ENCODE results near the gene CENPA. TPM values are rescaled to one million over a fixed set of nuclear protein-coding genes. Genes with fewer than 3 reads are reported as not detected.
"Not testable (repeated sequence)": the region's sequence is repeated elsewhere in the genome, so short reads cannot be mapped to it uniquely, and the experiment has no call there.

The CENPA gene
- total RNA-seq, 1 donor from 2014 or later = 55.0 TPM

- H3K4me1 Mint-ChIP-seq = peaks cover 59% of the 10 kb centered on the region
- TF ChIP-seq EZH2phosphoT487 (IDR thresholded peaks at IDR 0.05) (no peak), EZH2 (IDR thresholded peaks at IDR 0.05) (no peak)
- TF ChIP-seq, protein P1, sequence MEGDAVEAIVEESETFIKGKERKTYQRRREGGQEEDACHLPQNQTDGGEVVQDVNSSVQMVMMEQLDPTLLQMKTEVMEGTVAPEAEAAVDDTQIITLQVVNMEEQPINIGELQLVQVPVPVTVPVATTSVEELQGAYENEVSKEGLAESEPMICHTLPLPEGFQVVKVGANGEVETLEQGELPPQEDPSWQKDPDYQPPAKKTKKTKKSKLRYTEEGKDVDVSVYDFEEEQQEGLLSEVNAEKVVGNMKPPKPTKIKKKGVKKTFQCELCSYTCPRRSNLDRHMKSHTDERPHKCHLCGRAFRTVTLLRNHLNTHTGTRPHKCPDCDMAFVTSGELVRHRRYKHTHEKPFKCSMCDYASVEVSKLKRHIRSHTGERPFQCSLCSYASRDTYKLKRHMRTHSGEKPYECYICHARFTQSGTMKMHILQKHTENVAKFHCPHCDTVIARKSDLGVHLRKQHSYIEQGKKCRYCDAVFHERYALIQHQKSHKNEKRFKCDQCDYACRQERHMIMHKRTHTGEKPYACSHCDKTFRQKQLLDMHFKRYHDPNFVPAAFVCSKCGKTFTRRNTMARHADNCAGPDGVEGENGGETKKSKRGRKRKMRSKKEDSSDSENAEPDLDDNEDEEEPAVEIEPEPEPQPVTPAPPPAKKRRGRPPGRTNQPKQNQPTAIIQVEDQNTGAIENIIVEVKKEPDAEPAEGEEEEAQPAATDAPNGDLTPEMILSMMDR (IDR thresholded peaks at IDR 0.05) = no peak
- peaks cover 7% of the 10 kb centered on the region for H3K27me3 Mint-ChIP-seq (ENCODE audit: insufficient read depth, low read depth)
These were observed 25.4 kb downstream of the CENPA start for GRCh38 chr2:26811261-26811660.

GRCh38 chr2:26811791-26812694 is 26.2 kb downstream of the CENPA start:
- Mint-ChIP-seq H3K4me1 (peaks cover 66% of the 10 kb centered on the region), H3K9me3 (peaks cover 9% of the 10 kb centered on the region), H3K36me3 (peaks cover 4% of the 10 kb centered on the region), H3K27me3 (ENCODE audit: insufficient read depth, low read depth) (peaks cover 9% of the 10 kb centered on the region), H3K27ac (peak overlapping the region; percentile 42), H3K4me3 (peak overlapping the region; percentile 56)
- Histone ChIP-seq H3K4me3 (no peak overlapping the region), H4K20me1 (ENCODE audit: low read depth) (no peaks in the 10 kb centered on the region), H3K4me1 (peaks cover 23% of the 10 kb centered on the region), H3K9me3 (ENCODE audit: low read depth) (no peaks in the 10 kb centered on the region), H3F3A (ENCODE audit: low read depth) (no peaks in the 10 kb centered on the region), H3K4me2 (peak overlapping the region; percentile 55), H3K79me2 (ENCODE audit: low read depth) (no peaks in the 10 kb centered on the region), H3K27me3 (no peaks in the 10 kb centered on the region), H3K36me3 (no peaks in the 10 kb centered on the region), H3K9ac (no peak overlapping the region), H2AFZ (replicated peaks) (peak overlapping the region; percentile 63), H3K27ac (no peak overlapping the region)
- peak; percentile 61 for DNase-seq (ENCODE audit: low spot score)
- TF ChIP-seq EZH2 (IDR thresholded peaks at IDR 0.05) (no peak), EZH2phosphoT487 (IDR thresholded peaks at IDR 0.05) (no peak)
- TF ChIP-seq, protein P1 (IDR thresholded peaks at IDR 0.05) = no peak

More at GRCh38 chr2:26811261-26811660, 25.4 kb downstream of the CENPA start:
- H3K4me3 Mint-ChIP-seq = peak overlapping the region; percentile 33
- no peak for DNase-seq (ENCODE audit: low spot score)
- Histone ChIP-seq H3K27me3 (no peaks in the 10 kb centered on the region), H3K4me2 (peak overlapping the region; percentile 55), H3K9me3 (ENCODE audit: low read depth) (no peaks in the 10 kb centered on the region), H3K9ac (no peak overlapping the region), H3K4me3 (no peak overlapping the region), H3K36me3 (no peaks in the 10 kb centered on the region), H3K79me2 (ENCODE audit: low read depth) (no peaks in the 10 kb centered on the region), H3K4me1 (peaks cover 23% of the 10 kb centered on the region), H2AFZ (replicated peaks) (no peak overlapping the region), H4K20me1 (ENCODE audit: low read depth) (no peaks in the 10 kb centered on the region), H3F3A (ENCODE audit: low read depth) (no peaks in the 10 kb centered on the region), H3K27ac (no peak overlapping the region)
- H3K27ac Mint-ChIP-seq = peak overlapping the region; percentile 82
- H3K36me3 Mint-ChIP-seq = peaks cover 4% of the 10 kb centered on the region
- H3K9me3 Mint-ChIP-seq = peaks cover 9% of the 10 kb centered on the region

DNA sequence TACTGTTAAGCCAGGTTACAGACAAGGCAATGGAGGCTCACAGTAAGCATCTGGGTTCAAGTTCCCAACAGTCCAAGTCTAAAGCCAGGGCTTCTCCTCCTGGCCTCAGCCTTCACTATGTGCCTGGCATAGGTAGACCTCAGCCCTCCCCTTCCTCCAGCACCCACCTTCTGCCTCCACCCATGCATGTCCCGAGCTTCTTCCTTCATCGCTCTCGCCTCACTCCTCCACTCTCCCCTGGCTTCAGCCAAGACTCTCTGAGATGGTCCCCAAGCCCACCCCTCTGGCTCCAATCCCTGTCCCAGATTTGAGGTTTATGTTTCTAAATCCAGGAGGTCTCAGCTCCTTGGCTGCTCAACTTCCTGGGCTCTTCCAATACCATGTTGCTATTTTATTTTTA is 26.9 kb downstream of the CENPA start:
- peaks cover 60% of the 10 kb centered on the region for H3K4me1 Mint-ChIP-seq
- no peak overlapping the region for H3K27ac ChIP-seq
- H3K4me3 Mint-ChIP-seq = peak overlapping the region; percentile 56
- no peak overlapping the region for H3K4me3 ChIP-seq
- H3K27me3 Mint-ChIP-seq (ENCODE audit: insufficient read depth, low read depth) = peaks cover 7% of the 10 kb centered on the region
- H3K79me2 ChIP-seq (ENCODE audit: low read depth) = no peaks in the 10 kb centered on the region
- no peak overlapping the region for H3K4me2 ChIP-seq
- no peak overlapping the region for H2AFZ ChIP-seq (replicated peaks)
- peaks cover 4% of the 10 kb centered on the region for H3K36me3 Mint-ChIP-seq
- no peaks in the 10 kb centered on the region for H3F3A ChIP-seq (ENCODE audit: low read depth)
- no peaks in the 10 kb centered on the region for H3K9me3 ChIP-seq (ENCODE audit: low read depth)
- no peak for DNase-seq (ENCODE audit: low spot score)
- no peak for TF ChIP-seq EZH2phosphoT487 (IDR thresholded peaks at IDR 0.05)
- no peak for TF ChIP-seq EZH2 (IDR thresholded peaks at IDR 0.05)
- TF ChIP-seq, protein P1 (IDR thresholded peaks at IDR 0.05) = no peak
- H4K20me1 ChIP-seq (ENCODE audit: low read depth) = no peaks in the 10 kb centered on the region
- H3K4me1 ChIP-seq = peaks cover 19% of the 10 kb centered on the region
- H3K27ac Mint-ChIP-seq = peak overlapping the region; percentile 42
- no peak overlapping the region for H3K9ac ChIP-seq
- H3K36me3 ChIP-seq = no peaks in the 10 kb centered on the region
- peaks cover 9% of the 10 kb centered on the region for H3K9me3 Mint-ChIP-seq
- H3K27me3 ChIP-seq = no peaks in the 10 kb centered on the region

GRCh38 chr2:26814072-26814765 is 28.4 kb downstream of the CENPA start:
- not testable (repeated sequence) for H3K36me3 Mint-ChIP-seq; H3K4me3 ChIP-seq; H3K4me2 ChIP-seq; H3K9me3 ChIP-seq (ENCODE audit: low read depth); H3K27me3 ChIP-seq; H4K20me1 ChIP-seq (ENCODE audit: low read depth); H3K27me3 Mint-ChIP-seq (ENCODE audit: insufficient read depth, low read depth); H2AFZ ChIP-seq (replicated peaks); H3K27ac ChIP-seq; H3K27ac Mint-ChIP-seq; H3F3A ChIP-seq (ENCODE audit: low read depth); H3K36me3 ChIP-seq; DNase-seq (ENCODE audit: low spot score); H3K9me3 Mint-ChIP-seq; H3K4me3 Mint-ChIP-seq; H3K79me2 ChIP-seq (ENCODE audit: low read depth); H3K9ac ChIP-seq
- peaks cover 12% of the 10 kb centered on the region for H3K4me1 ChIP-seq
- peaks cover 61% of the 10 kb centered on the region for H3K4me1 Mint-ChIP-seq

All from neural progenitor cell (in vitro differentiated cells).